IMR-90 (cell line): Measurements from ENCODE around the gene NPAS2. TPM values are rescaled to one million over a fixed set of nuclear protein-coding genes. Genes with fewer than 3 reads are reported as not detected.

ENCODE experiments used
- ATAC-seq: fragments of 200-7000 bp; cut with Tn5 transposase; 2 replicates; pipeline ENCODE4 v1.9.1; 2020; ENCODE audit warnings: low read depth, mild to moderate bottlenecking, moderate library complexity
- BruUV-seq: library from RNA; stranded (reverse); fragments of 400-500 nt; replicated peaks from 2 replicates; lab custom pipeline; 2021; lab: Mats Ljungman, UMichigan
- CTCF ChIA-PET: fragments of 300-600 bp; formaldehyde crosslinking; extraction: SDS; loops from one replicate; lab custom pipeline; 2021; ENCODE audit warnings: antibody characterized with exemption; lab: Yijun Ruan, JAX
- POLR2A ChIA-PET: fragments of 300-600 bp; sonication (Branson Sonifier 250); formaldehyde crosslinking; loops from one replicate; lab custom pipeline; 2022; ENCODE audit warnings: antibody characterized with exemption; ENCODE audit not compliant: unreplicated experiment; lab: Charles Lee
- DNase-seq: peaks from one replicate; pipeline ENCODE4 v3.0.0; 2013
- H2AFZ ChIP-seq: replicated peaks from 2 replicates; pipeline ENCODE3; 2013; ENCODE audit warnings: low read length, mild to moderate bottlenecking; ENCODE audit not compliant: poor library complexity
- H2AK5ac ChIP-seq: 2 replicates; pipeline ENCODE4 v1.6.1; 2013; ENCODE audit warnings: low read depth, low read length, inconsistent platforms
- H2AK9ac ChIP-seq: replicated peaks from 2 replicates; pipeline ENCODE3; 2013; ENCODE audit warnings: mild to moderate bottlenecking, low read depth, low read length, moderate library complexity; ENCODE audit not compliant: poor library complexity
- H2BK120ac ChIP-seq: 2 replicates; pipeline ENCODE4 v1.6.1; 2013; ENCODE audit warnings: low read depth, low read length, inconsistent platforms
- H2BK15ac ChIP-seq: 3 replicates; pipeline ENCODE4 v1.6.1; 2013; ENCODE audit warnings: low read depth, low read length, inconsistent platforms
- H2BK20ac ChIP-seq: 2 replicates; pipeline ENCODE4 v1.6.1; 2013; ENCODE audit warnings: low read depth, mild to moderate bottlenecking, inconsistent platforms, low read length, moderate library complexity
- H2BK5ac ChIP-seq: 2 replicates; pipeline ENCODE4 v1.6.1; 2013; ENCODE audit warnings: mild to moderate bottlenecking, low read depth, low read length, inconsistent platforms; ENCODE audit not compliant: poor library complexity, severe bottlenecking
- H3K14ac ChIP-seq: replicated peaks from 2 replicates; pipeline ENCODE4 v1.6.1; 2013; ENCODE audit warnings: low read depth, low read length, inconsistent platforms
- H3K18ac ChIP-seq: 2 replicates; pipeline ENCODE4 v1.6.1; 2013; ENCODE audit warnings: low read depth, low read length, control low read depth
- H3K23ac ChIP-seq: 2 replicates; pipeline ENCODE4 v1.6.1; 2013; ENCODE audit warnings: low read depth, low read length, inconsistent platforms
- H3K27ac ChIP-seq: 2 replicates; pipeline ENCODE4 v1.5.1; 2013; ENCODE audit warnings: mild to moderate bottlenecking, control low read depth, low read length; ENCODE audit not compliant: insufficient read depth
- H3K27me3 ChIP-seq: 2 replicates; pipeline ENCODE4 v1.6.1; 2013; ENCODE audit warnings: low read length; ENCODE audit not compliant: control insufficient read depth, insufficient read depth
- H3K36me3 ChIP-seq: 2 replicates; pipeline ENCODE4 v1.6.1; 2013; ENCODE audit warnings: low read length, mixed read lengths; ENCODE audit not compliant: control insufficient read depth, insufficient read depth
- H3K4ac ChIP-seq: 2 replicates; pipeline ENCODE4 v1.6.1; 2013; ENCODE audit warnings: low read depth, low read length, inconsistent platforms
- H3K4me1 ChIP-seq: 2 replicates; pipeline ENCODE4 v1.6.1; 2013; ENCODE audit warnings: low read length, mixed read lengths; ENCODE audit not compliant: control insufficient read depth, insufficient read depth
- H3K4me2 ChIP-seq: 2 replicates; pipeline ENCODE4 v1.6.1; 2013; ENCODE audit warnings: low read depth, mild to moderate bottlenecking, control low read depth, low read length, moderate library complexity
- H3K4me3 ChIP-seq: 2 replicates; pipeline ENCODE4 v1.5.1; 2013; ENCODE audit warnings: low read depth, mild to moderate bottlenecking, control low read depth, low read length, moderate library complexity; ENCODE audit not compliant: insufficient read depth
- H3K56ac ChIP-seq: 2 replicates; pipeline ENCODE4 v1.6.1; 2013; ENCODE audit warnings: low read length, inconsistent platforms; ENCODE audit not compliant: insufficient read depth; ENCODE audit errors: extremely low read depth
- H3K79me1 ChIP-seq, 2 experiments: 2 replicates each; pipeline ENCODE4 v1.6.1; 2013; ENCODE audit warnings: low read length in 2 of 2, inconsistent platforms in 1 of 2, low read depth in 1 of 2
- H3K9ac ChIP-seq: 2 replicates; pipeline ENCODE4 v1.6.1; 2013; ENCODE audit warnings: low read depth, low read length, control low read depth
- H3K9me1 ChIP-seq: 2 replicates; pipeline ENCODE4 v1.6.1; 2013; ENCODE audit warnings: low read length, inconsistent platforms; ENCODE audit not compliant: insufficient read depth
- H3K9me3 ChIP-seq: 2 replicates; pipeline ENCODE4 v1.6.1; 2013; ENCODE audit warnings: low read length; ENCODE audit not compliant: control insufficient read depth, insufficient read depth
- H4K20me1 ChIP-seq: 2 replicates; pipeline ENCODE4 v1.6.1; 2013; ENCODE audit warnings: low read length, inconsistent platforms; ENCODE audit not compliant: insufficient read depth
- H4K5ac ChIP-seq: 2 replicates; pipeline ENCODE4 v1.6.1; 2013; ENCODE audit warnings: mild to moderate bottlenecking, low read depth, low read length, control low read depth
- H4K8ac ChIP-seq, 2 experiments: 2 replicates each; pipeline ENCODE4 v1.6.1; 2013; ENCODE audit warnings: low read depth in 2 of 2, low read length in 2 of 2, control low read depth in 1 of 2, inconsistent platforms in 1 of 2
- H4K91ac ChIP-seq: 2 replicates; pipeline ENCODE4 v1.6.1; 2013; ENCODE audit warnings: low read depth, low read length, inconsistent platforms; ENCODE audit not compliant: insufficient read depth
- BHLHE40 ChIP-seq: fragments of 150-350 bp; IDR thresholded peaks from 2 replicates; pipeline ENCODE4 v1.6.1; 2016; ENCODE audit warnings: mild to moderate bottlenecking, low read depth, low read length
- CEBPB ChIP-seq: IDR thresholded peaks from 2 replicates; pipeline ENCODE4 v1.6.1; 2012; ENCODE audit warnings: low read depth, low read length, improper control_type of control experiment
- CHD1 ChIP-seq: IDR thresholded peaks from 2 replicates; pipeline ENCODE4 v1.6.1; 2012; ENCODE audit warnings: low read depth, low read length, improper control_type of control experiment
- FOS ChIP-seq: fragments of 150-350 bp; IDR thresholded peaks from 2 replicates; pipeline ENCODE4 v1.6.1; 2016; ENCODE audit warnings: low read depth, low read length
- MAFK ChIP-seq: IDR thresholded peaks from 2 replicates; pipeline ENCODE4 v1.6.1; 2012; ENCODE audit warnings: low read depth, low read length, improper control_type of control experiment
- MAZ ChIP-seq: IDR thresholded peaks from 2 replicates; pipeline ENCODE4 v1.6.1; 2012; ENCODE audit warnings: low read depth, mild to moderate bottlenecking, low read length, improper control_type of control experiment, moderate library complexity, borderline replicate concordance
- MXI1 ChIP-seq: IDR thresholded peaks from 2 replicates; pipeline ENCODE4 v1.6.1; 2012; ENCODE audit warnings: low read depth, mild to moderate bottlenecking, low read length, moderate library complexity, borderline replicate concordance
- NFE2L2 ChIP-seq: fragments of 150-350 bp; IDR thresholded peaks from 2 replicates; pipeline ENCODE4 v1.6.1; 2016; ENCODE audit warnings: low read depth, mild to moderate bottlenecking, low read length
- POLR2A ChIP-seq: IDR thresholded peaks from 2 replicates; pipeline ENCODE4 v1.6.1; 2012; ENCODE audit warnings: mild to moderate bottlenecking, low read depth, low read length
- RAD21 ChIP-seq: IDR thresholded peaks from 2 replicates; pipeline ENCODE4 v1.6.1; 2012; ENCODE audit warnings: low read length, improper control_type of control experiment
- RCOR1 ChIP-seq: IDR thresholded peaks from 2 replicates; pipeline ENCODE4 v1.6.1; 2012; ENCODE audit warnings: mild to moderate bottlenecking, low read length, improper control_type of control experiment; ENCODE audit not compliant: insufficient replicate concordance
- RFX5 ChIP-seq: IDR thresholded peaks from 2 replicates; pipeline ENCODE4 v1.8.0; 2012; ENCODE audit warnings: low read depth, mild to moderate bottlenecking, low read length, moderate library complexity
- SMC3 ChIP-seq: fragments of 150-350 bp; IDR thresholded peaks from 2 replicates; pipeline ENCODE4 v1.6.1; 2016; ENCODE audit warnings: low read depth, mild to moderate bottlenecking, antibody characterized with exemption, low read length, moderate library complexity
- WGBS, 2 experiments: methylation state at CpG; one replicate each; pipeline versions ENCODE4 v1.1.5 to v1.1.7; 2013; ENCODE audit warnings: missing lambda C conversion rate in 2 of 2; ENCODE audit not compliant: insufficient read length in 1 of 2; ENCODE audit errors: extremely low coverage in 2 of 2; 5-methylcytosine and 5-hydroxymethylcytosine counted together
- dilution Hi-C: fragments of 300-500 bp; cut with HindIII; formaldehyde crosslinking; loops from one replicate; pipeline ENCODE4 v1.14.3; 2018; ENCODE audit warnings: low sequenced_read_pairs; ENCODE audit not compliant: unreplicated experiment
- in situ Hi-C: fragments of 300-500 bp; cut with MboI; formaldehyde crosslinking; loops from 3 replicates; pipeline ENCODE4 v1.14.3; 2019; ENCODE audit warnings: low sequenced_read_pairs, inconsistent platforms, mixed read lengths
- intact Hi-C: fragments of 100-400 bp; cut with micrococcal nuclease; formaldehyde crosslinking; loops from 2 replicates; pipeline ENCODE4 v1.10.0; 2022
- polyA plus RNA-seq, 3 experiments: library from polyadenylated mRNA; depleted of rRNA; stranded (reverse); fragments of >200 nt; gene quantifications; 2 replicates each; pipeline ENCODE4 v1.2.3, GENCODE V29; 2012; ENCODE audit warnings: low replicate concordance in 1 of 3
- total RNA-seq: library from RNA; depleted of rRNA; stranded (reverse); fragments of >200 nt; gene quantifications from 2 replicates; pipeline ENCODE4 v1.2.3, GENCODE V29; 2012
- TF ChIP-seq, protein P1 (sequence below): conservative IDR thresholded peaks from 2 replicates; pipeline ENCODE4 v1.5.1; 2012; ENCODE audit warnings: mild to moderate bottlenecking, low read depth, low read length, improper control_type of control experiment
- TF ChIP-seq, protein P2 (sequence below): fragments of 150-350 bp; IDR thresholded peaks from 2 replicates; pipeline ENCODE4 v1.6.1; 2016; ENCODE audit warnings: low read depth, mild to moderate bottlenecking, low read length, moderate library complexity, borderline replicate concordance
- TF ChIP-seq, protein P3 (sequence below): fragments of 150-350 bp; IDR thresholded peaks from 2 replicates; pipeline ENCODE4 v1.6.1; 2017; ENCODE audit warnings: mild to moderate bottlenecking, antibody characterized with exemption, low read length, low read depth

NPAS2 gene
- total and polyA plus RNA-seq, 2 of the 4 experiments (the other 2 are of a cell fraction): 5.2 to 14.8 TPM

DNA sequence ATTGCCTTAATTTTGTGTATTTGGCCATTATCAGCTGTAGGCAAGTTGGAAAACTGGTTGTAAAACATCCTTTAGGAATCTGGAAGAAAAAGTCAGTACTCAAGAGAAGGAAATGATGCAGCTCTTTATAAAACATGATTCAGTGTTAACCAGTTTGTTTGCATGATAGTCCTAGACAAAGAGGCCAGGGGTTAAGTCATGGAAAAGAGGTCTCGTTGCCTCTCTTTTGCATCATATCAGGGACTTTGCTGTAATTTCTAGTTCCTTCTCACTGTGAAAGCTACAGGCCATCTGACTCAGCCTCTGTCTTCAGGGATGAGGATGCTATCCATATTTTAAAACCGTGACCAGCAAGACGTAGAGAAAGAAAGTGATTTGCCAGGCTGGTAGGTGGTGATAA lies 38.0 kb downstream of the NPAS2 start:
- Histone ChIP-seq H4K20me1 (no peaks in the 10 kb centered on the region), H3K56ac (peak overlapping the region; percentile 68; the same call in 1 of the 2 replicates), H2BK120ac (peak overlapping the region; percentile 95), H2AFZ (peak overlapping the region; percentile 21), H4K91ac (peak overlapping the region; percentile 87), H2BK15ac (peak overlapping the region; percentile 75), H3K4me3 (no peak overlapping the region), H2BK5ac (peak overlapping the region; percentile 83), H3K27ac (peak overlapping the region; percentile 88), H3K4ac (peak overlapping the region; percentile 94), H2AK9ac (no peak overlapping the region), H3K4me1 (peaks cover 14% of the 10 kb centered on the region), H4K8ac (peak overlapping the region; percentile 43 to 95), H3K27me3 (no peaks in the 10 kb centered on the region), H3K18ac (peak overlapping the region; percentile 82), H3K23ac (peak overlapping the region; percentile 91), H3K14ac (peak overlapping the region; percentile 86), H3K9ac (peak overlapping the region; percentile 38; the same call in 1 of the 2 replicates), H3K79me1 (peaks cover 29 to 88% of the 10 kb centered on the region in 2 experiments), H3K9me1 (peaks cover 11% of the 10 kb centered on the region), H3K4me2 (peak overlapping the region; percentile 47; the same call in 1 of the 2 replicates), H3K36me3 (no peaks in the 10 kb centered on the region), H4K5ac (peak overlapping the region; percentile 77), H2BK20ac (peak overlapping the region; percentile 94), H2AK5ac (peak overlapping the region; percentile 82), H3K9me3 (no peaks in the 10 kb centered on the region)
- POLR2A ChIA-PET: no interaction called here
- no peak for TF ChIP-seq MAZ
- peak; percentile 98 for TF ChIP-seq CEBPB
- TF ChIP-seq, protein P1, sequence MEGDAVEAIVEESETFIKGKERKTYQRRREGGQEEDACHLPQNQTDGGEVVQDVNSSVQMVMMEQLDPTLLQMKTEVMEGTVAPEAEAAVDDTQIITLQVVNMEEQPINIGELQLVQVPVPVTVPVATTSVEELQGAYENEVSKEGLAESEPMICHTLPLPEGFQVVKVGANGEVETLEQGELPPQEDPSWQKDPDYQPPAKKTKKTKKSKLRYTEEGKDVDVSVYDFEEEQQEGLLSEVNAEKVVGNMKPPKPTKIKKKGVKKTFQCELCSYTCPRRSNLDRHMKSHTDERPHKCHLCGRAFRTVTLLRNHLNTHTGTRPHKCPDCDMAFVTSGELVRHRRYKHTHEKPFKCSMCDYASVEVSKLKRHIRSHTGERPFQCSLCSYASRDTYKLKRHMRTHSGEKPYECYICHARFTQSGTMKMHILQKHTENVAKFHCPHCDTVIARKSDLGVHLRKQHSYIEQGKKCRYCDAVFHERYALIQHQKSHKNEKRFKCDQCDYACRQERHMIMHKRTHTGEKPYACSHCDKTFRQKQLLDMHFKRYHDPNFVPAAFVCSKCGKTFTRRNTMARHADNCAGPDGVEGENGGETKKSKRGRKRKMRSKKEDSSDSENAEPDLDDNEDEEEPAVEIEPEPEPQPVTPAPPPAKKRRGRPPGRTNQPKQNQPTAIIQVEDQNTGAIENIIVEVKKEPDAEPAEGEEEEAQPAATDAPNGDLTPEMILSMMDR: no peak
- TF ChIP-seq SMC3: no peak
- TF ChIP-seq, protein P2, sequence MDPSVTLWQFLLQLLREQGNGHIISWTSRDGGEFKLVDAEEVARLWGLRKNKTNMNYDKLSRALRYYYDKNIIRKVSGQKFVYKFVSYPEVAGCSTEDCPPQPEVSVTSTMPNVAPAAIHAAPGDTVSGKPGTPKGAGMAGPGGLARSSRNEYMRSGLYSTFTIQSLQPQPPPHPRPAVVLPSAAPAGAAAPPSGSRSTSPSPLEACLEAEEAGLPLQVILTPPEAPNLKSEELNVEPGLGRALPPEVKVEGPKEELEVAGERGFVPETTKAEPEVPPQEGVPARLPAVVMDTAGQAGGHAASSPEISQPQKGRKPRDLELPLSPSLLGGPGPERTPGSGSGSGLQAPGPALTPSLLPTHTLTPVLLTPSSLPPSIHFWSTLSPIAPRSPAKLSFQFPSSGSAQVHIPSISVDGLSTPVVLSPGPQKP: no peak
- peak; percentile 84 for TF ChIP-seq BHLHE40
- TF ChIP-seq CHD1: no peak
- TF ChIP-seq MAFK: peak; percentile 48; the same call in 1 of the 2 replicates
- TF ChIP-seq NFE2L2: peak; percentile 65
- peak; percentile 15; the same call in 1 of the 2 replicates for TF ChIP-seq RAD21
- TF ChIP-seq FOS: no peak; the same call in 1 of the 2 replicates
- TF ChIP-seq, protein P3, sequence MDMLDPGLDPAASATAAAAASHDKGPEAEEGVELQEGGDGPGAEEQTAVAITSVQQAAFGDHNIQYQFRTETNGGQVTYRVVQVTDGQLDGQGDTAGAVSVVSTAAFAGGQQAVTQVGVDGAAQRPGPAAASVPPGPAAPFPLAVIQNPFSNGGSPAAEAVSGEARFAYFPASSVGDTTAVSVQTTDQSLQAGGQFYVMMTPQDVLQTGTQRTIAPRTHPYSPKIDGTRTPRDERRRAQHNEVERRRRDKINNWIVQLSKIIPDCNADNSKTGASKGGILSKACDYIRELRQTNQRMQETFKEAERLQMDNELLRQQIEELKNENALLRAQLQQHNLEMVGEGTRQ: no peak
- no peak for TF ChIP-seq RFX5
- TF ChIP-seq POLR2A: no peak; the same call in 1 of the 2 replicates
- no peak for TF ChIP-seq RCOR1
- no peak for TF ChIP-seq MXI1
- in situ Hi-C loops: no loop called here
- WGBS, 2 experiments: no CpG with 5 or more reads among the region's 3 CpGs
- dilution Hi-C loops: no loop called here
- intact Hi-C loops: no loop called here
- ATAC-seq (peak; percentile 84), DNase-seq (peak; percentile 95)
- CTCF ChIA-PET: interaction anchor here (0.6 kb wide), 1 partner anchor 255 kb away, joined by 4 read pairs; no protein-coding TSS in a partner anchor
- no TSS peak for BruUV-seq
